ENCODE measurements around the gene CCSER1. TPM values are rescaled to one million over a fixed set of nuclear protein-coding genes. Genes with fewer than 3 reads are reported as not detected.

CCSER1 gene
- total RNA-seq, 1 experiment from 2014 or later = 0.05 TPM

DNA sequence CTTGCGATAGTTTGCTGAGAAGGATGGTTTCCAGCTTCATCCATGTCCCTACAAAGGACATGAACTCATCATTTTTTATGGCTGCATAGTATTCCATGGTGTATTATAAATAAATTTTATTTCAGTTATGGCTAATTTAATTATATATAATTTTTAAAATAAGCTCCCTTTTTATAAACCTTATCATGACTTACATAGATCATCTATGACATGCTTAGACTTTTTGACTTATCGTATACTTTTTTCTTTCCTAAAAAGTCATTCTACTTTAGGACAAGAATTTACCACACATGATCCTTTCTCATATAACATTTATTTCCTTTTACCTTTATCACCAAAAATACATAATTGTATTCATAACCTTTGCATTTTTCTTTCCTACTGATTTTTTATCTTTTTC lies 376.5 kb downstream of the CCSER1 start:
- Histone ChIP-seq H3K36me3 (ENCODE audit: control insufficient read depth, insufficient read depth, low read length) (no peaks in the 10 kb centered on the region), H3K27me3 (ENCODE audit: control insufficient read depth, insufficient read depth, low read length) (no peaks in the 10 kb centered on the region), H3K4me1 (ENCODE audit: control insufficient read depth, insufficient read depth, low read length) (no peaks in the 10 kb centered on the region), H3K9me3 (ENCODE audit: control insufficient read depth, insufficient read depth, low read depth, low read length) (peaks cover 9% of the 10 kb centered on the region; the same call in 1 of the 2 replicates), H3K27ac (ENCODE audit: low read length) (no peak overlapping the region), H3K4me3 (ENCODE audit: low read depth in 2 of 2, low read length in 2 of 2) (no peak overlapping the region)
- CTCF ChIA-PET = no interaction called here
- intact Hi-C loops (cut with micrococcal nuclease; ENCODE audit: unreplicated experiment) (no loop called here), in situ Hi-C loops (cut with HindIII; ENCODE audit: low pct_unique_long_range_greater_than_20kb, low sequenced_read_pairs) (no loop called here)
- TF ChIP-seq, protein P1, sequence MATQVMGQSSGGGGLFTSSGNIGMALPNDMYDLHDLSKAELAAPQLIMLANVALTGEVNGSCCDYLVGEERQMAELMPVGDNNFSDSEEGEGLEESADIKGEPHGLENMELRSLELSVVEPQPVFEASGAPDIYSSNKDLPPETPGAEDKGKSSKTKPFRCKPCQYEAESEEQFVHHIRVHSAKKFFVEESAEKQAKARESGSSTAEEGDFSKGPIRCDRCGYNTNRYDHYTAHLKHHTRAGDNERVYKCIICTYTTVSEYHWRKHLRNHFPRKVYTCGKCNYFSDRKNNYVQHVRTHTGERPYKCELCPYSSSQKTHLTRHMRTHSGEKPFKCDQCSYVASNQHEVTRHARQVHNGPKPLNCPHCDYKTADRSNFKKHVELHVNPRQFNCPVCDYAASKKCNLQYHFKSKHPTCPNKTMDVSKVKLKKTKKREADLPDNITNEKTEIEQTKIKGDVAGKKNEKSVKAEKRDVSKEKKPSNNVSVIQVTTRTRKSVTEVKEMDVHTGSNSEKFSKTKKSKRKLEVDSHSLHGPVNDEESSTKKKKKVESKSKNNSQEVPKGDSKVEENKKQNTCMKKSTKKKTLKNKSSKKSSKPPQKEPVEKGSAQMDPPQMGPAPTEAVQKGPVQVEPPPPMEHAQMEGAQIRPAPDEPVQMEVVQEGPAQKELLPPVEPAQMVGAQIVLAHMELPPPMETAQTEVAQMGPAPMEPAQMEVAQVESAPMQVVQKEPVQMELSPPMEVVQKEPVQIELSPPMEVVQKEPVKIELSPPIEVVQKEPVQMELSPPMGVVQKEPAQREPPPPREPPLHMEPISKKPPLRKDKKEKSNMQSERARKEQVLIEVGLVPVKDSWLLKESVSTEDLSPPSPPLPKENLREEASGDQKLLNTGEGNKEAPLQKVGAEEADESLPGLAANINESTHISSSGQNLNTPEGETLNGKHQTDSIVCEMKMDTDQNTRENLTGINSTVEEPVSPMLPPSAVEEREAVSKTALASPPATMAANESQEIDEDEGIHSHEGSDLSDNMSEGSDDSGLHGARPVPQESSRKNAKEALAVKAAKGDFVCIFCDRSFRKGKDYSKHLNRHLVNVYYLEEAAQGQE (IDR thresholded peaks at IDR 0.05; ENCODE audit: insufficient read depth in 1 of 2, low read depth in 2 of 2, low read length in 1 of 2) = no peak
- TF ChIP-seq TCF7L2 (IDR thresholded peaks at IDR 0.05; ENCODE audit: low read depth, low read length) (no peak), SIN3A (IDR thresholded peaks at IDR 0.05; ENCODE audit: borderline replicate concordance, insufficient read depth, low read depth, low read length) (no peak), POLR2AphosphoS5 (IDR thresholded peaks at IDR 0.05; ENCODE audit: low read depth, low read length) (no peak)
- TF ChIP-seq, protein P2, sequence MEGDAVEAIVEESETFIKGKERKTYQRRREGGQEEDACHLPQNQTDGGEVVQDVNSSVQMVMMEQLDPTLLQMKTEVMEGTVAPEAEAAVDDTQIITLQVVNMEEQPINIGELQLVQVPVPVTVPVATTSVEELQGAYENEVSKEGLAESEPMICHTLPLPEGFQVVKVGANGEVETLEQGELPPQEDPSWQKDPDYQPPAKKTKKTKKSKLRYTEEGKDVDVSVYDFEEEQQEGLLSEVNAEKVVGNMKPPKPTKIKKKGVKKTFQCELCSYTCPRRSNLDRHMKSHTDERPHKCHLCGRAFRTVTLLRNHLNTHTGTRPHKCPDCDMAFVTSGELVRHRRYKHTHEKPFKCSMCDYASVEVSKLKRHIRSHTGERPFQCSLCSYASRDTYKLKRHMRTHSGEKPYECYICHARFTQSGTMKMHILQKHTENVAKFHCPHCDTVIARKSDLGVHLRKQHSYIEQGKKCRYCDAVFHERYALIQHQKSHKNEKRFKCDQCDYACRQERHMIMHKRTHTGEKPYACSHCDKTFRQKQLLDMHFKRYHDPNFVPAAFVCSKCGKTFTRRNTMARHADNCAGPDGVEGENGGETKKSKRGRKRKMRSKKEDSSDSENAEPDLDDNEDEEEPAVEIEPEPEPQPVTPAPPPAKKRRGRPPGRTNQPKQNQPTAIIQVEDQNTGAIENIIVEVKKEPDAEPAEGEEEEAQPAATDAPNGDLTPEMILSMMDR (IDR thresholded peaks at IDR 0.05) = no peak
- ATAC-seq = no peak
- no peak for DNase-seq (ENCODE audit: low read depth, low spot score)
- POLR2A ChIA-PET = no interaction called here
- BruUV-seq (replicated peaks) = no TSS peak

DNA sequence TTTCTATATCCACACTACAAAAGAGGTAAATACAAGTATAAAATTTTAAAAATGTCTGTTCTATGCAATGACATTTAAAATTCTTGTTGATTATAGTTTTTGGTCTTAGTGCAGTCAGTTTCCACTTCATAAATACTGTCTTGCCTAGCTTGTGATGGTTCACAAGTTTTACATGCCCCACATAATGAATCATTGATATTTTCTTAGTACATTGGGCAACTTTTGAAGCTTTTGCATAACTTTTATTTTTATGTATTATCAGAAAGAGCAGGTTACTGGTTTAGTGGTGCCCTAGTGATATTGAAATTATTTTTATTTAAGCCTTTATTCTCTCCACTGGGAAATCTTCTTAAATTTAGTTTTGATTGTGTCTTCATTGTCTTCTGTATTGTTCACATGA lies 388.0 kb downstream of the CCSER1 start:
- in situ Hi-C loops (cut with HindIII; ENCODE audit: low pct_unique_long_range_greater_than_20kb, low sequenced_read_pairs) = no loop called here
- intact Hi-C loops (cut with micrococcal nuclease; ENCODE audit: unreplicated experiment) = no loop called here
- H3K4me3 ChIP-seq (ENCODE audit: low read depth in 2 of 2, low read length in 2 of 2) = no peak overlapping the region
- no peaks in the 10 kb centered on the region for H3K36me3 ChIP-seq (ENCODE audit: control insufficient read depth, insufficient read depth, low read length)
- CTCF ChIA-PET = no interaction called here
- POLR2A ChIA-PET = no interaction called here
- DNase-seq (ENCODE audit: low read depth, low spot score) (no peak), ATAC-seq (no peak)
- no peak overlapping the region for H3K27ac ChIP-seq (ENCODE audit: low read length)
- H3K27me3 ChIP-seq (ENCODE audit: control insufficient read depth, insufficient read depth, low read length) = no peaks in the 10 kb centered on the region
- no peaks in the 10 kb centered on the region for H3K4me1 ChIP-seq (ENCODE audit: control insufficient read depth, insufficient read depth, low read length)
- H3K9me3 ChIP-seq (ENCODE audit: control insufficient read depth, insufficient read depth, low read depth, low read length) = no peaks in the 10 kb centered on the region
- BruUV-seq (replicated peaks) = no TSS peak
- TF ChIP-seq, protein P1 (IDR thresholded peaks at IDR 0.05; ENCODE audit: insufficient read depth in 1 of 2, low read depth in 2 of 2, low read length in 1 of 2) = no peak
- TF ChIP-seq POLR2AphosphoS5 (IDR thresholded peaks at IDR 0.05; ENCODE audit: low read depth, low read length) (no peak), SIN3A (IDR thresholded peaks at IDR 0.05; ENCODE audit: borderline replicate concordance, insufficient read depth, low read depth, low read length) (no peak), TCF7L2 (IDR thresholded peaks at IDR 0.05; ENCODE audit: low read depth, low read length) (no peak)
- TF ChIP-seq, protein P2 (IDR thresholded peaks at IDR 0.05) = no peak
